NCI-H1694 (cell line): ENCODE data around the gene TMEM51.

Source experiments
- DNase-seq: peaks from one replicate; lab custom pipeline; 2025; lab: John Stamatoyannopoulos, UW

TMEM51 gene

DNA sequence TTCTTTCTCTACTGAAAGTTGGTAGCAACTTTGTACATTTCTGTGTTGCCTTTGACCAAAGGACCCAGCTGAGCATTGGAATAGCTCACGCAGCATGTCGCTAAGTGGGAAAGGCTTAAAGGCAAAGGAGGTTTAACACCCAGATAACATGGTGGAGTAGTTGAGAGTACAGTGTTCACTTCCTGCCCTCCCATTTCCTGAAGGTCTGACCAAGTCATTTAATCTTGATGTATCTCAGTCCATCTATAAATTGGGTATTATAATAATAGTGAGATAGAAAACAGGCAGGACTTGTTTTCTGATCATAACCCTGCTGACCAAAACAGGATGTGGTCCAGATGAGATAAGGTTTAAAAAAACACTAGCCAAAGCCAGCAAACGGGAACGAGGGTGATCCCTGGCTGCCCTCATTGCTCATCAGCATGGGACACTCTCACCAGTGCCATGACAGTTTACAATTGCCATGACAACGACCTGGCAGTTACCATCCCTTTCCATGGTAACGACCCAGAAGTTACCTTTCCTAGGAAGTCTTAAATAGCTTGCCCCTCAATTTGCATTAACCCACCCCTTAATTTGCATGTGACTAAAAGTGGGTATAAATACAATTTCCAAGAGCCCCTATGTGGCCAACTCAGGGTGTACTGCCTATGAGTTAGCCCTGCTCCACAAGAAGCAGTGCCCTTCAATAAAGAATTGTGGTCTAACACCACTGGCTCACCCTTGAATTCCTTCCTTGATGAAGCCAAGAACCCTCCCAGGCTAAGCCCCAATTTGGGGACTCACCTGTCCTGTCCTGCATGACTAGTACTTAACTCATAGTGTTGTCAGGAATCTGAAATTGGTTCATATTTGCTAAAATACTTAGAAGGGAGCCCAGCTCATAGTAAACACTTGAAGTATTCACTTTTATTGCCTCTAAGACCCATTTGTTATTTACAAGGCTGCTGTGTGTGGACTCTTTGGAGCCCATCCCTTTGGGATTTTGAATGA is 65.0 kb downstream of the TMEM51 start:
- no peak for DNase-seq

DNA sequence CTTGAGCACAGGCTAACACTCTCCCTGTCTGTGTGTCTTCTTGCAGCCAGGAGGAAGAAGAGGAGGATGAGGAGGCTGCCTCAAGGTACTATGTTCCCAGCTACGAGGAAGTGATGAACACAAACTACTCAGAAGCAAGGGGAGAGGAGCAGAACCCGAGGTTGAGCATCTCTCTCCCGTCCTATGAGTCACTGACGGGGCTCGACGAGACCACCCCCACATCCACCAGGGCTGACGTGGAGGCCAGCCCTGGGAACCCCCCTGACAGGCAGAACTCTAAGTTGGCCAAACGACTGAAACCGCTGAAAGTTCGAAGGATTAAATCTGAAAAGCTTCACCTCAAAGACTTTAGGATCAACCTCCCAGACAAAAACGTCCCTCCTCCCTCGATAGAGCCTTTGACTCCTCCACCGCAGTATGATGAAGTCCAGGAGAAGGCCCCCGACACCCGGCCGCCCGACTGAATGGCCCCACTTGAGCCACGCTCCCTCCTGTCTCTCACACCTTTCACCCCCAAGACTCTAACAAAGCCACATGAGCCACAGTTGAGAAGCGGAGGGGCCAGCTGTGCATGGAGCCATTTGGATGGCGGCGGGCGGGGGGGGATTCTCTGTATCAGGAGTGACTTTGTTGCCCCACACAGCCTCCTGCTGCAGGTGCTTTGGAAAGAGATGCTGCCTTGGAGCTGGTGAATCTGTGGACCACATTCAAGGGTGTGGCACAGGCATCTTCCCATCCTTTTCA is 65.9 kb downstream of the TMEM51 start:
- no peak for DNase-seq

DNA sequence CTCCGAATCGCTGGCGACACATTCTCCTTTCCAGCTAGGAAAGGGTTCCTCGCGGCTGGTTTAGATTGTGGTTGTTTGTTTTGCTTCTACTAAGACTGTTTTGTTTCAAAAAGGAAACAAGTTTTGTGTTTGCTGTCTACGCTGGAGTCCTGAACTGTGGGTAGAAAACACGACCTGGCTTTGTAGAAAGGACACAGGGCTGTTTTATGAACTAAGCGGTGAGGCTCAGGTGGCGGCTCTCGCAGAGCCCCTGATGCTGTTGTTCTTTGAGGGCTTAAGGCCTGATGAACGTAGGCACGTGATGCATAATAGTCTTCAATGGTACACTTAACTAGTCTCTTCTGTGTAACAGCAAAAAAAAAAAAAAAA is 66.5 kb downstream of the TMEM51 start:
- no peak for DNase-seq

DNA sequence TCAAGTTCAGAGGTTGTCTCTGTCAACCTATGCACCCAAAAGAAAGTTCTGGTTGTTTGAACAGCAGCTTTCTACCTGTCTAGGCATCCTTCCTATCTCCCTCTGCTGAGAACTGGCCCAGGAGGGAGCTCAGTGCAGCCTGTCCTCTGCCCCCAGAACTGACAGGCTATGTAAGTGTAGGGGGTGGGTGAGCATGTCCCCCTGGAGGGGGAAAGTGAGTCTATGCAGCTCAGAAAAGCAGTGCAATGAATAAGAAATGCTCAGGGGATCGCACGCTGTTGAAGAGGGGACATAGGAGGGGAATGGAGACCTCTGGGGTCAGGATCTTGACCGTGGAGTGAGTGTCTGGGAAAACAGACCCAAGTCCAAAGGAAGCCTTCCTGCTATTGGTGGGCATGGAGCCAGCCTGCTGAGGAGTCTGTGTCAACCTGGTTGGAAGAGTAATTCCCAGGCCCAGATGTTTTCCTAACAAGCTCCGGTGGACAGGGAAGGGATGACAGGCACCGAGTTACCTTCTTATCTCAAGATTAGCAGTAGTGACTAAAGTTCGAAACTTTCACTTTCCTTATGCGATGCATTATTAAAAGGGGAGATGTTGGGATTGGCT is 67.4 kb downstream of the TMEM51 start:
- no peak for DNase-seq

DNA sequence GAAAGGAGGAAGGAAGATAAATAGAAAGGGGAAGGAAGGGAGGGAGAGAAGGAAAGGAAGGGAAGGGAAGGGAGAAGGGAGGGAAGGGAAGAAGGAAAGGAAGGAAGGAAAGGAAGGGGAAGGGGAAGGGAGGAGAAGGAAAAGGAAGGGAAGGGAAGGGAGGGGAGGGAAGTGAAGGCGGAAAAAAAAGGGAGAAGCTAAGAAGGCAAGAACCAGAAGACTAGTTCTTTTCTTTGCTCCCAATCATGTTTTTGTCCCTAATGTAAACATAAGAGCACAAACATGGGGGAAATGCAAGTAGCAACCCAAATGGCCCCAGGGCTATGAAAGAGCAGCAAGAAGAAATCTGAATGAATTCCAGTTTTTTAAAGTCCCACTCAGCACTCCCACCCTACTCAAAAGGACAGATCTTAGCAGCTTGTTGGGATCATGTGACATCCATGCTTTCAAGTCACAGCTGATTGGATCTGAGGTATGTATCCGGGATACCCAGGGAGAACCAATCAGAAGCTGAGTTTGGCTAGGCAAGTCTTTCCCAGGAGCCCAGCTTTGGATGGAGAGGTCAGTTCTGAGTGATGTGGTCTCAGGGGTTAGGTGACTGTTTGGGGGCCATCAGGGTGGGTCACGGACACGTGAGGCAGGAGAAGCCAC is 69.2 kb downstream of the TMEM51 start:
- DNase-seq, result no peak

DNA sequence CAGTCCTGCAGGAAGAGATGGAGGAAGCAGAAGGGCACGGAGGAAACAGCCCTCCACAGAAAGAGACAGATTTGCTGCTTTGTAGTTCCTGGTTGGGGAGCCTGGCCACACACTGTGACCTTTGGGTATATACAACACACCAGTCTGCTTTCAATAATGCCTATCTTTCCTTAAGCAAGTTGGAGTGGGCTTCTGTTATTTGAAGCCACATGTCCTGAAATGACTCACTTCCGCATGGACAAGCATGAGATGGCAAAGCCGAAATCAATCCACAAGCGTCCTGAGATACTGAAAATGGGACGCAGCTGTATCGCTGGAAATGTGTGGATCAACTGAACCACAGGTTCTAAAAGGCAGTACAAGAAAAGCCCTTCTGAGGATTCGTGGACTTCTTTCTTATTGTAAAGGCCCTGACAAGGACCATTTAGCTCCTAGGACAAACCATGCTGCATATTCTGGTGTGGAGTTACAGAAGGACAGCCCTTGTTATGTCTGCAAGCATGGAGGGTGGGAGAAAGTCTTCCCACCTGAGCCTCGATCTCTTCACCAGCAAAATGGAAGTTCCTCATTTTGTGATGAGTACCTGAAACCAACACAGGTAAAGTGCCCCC is 70.8 kb downstream of the TMEM51 start:
- DNase-seq, result no peak

DNA sequence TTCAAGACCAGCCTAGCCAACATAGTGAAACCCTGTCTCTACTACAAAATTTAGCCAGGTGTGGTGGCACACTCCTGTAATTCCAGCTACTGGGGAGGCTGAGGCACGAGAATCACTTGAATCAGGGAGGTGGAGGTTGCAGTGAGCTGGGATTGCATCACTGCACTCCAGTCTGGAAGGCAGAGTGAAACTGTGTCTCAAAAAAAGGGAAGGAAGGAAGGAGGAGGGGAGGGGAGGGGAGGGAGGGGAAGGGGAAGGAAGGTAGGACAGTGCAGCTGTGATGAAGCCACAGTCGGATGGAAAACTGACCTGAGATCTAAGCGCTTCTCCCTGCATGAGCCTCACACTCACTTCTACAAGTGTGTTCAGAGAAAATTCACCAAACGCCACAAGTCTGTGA is 71.4 kb downstream of the TMEM51 start:
- DNase-seq, result no peak

DNA sequence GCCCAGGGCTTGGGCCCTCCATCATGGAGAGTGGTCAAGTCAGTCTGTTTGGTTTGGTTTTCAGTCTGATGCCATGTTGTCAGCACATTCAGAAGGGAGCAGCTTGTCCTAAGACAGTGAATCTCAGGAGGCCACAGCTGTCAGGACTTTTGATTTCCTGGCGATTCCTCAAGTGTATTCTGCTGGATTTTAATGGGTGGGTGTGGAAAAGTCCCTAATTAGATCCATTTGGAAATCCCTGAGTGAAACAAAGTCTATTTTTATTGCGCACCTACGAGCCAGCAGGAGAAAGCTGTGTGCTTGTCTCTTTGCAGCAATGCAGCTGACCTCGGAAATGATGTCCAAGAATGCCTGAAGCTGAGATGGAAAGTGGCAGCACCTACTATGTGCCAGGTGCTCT is 71.9 kb downstream of the TMEM51 start:
- no peak for DNase-seq

DNA sequence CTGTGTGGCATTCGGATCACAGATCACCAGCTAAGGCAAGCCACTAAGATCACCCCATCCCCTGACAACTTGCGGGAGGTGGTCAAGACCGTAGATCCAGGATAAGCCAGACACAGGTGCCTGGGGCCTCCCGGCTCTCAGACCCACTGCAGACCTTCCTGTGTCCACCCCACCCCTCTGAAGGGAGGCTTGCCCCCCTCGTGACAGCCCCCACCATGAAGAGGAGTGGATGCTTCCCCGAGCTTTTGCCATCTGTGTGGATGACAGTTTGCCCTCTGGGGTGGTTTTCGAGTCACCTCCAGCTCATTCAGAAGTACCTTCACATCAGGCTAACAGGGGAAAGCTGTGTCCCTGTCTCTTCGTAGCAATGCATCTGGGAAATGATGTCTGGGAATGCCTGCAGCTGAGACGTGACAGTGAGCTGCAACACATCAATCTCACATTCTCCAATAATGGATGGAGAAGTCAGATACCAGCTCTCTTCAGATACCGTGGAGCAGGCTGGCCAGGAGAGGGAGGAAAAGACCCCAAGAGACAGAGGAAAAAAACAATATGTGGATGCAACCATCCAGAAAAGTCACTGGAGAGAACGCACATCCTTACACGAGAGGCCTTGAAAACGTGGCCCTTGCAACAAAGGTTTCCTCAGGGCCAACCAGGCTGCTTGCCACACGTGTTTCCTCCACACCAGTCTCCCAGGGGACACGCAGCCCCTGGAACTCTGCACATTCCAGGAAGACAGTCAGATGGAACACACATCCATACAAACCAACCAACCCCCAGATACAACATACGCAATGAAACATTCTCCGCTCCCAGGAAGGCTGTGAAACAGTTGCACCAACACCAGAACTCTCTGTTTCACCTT is 73.1 kb downstream of the TMEM51 start:
- no peak for DNase-seq

DNA sequence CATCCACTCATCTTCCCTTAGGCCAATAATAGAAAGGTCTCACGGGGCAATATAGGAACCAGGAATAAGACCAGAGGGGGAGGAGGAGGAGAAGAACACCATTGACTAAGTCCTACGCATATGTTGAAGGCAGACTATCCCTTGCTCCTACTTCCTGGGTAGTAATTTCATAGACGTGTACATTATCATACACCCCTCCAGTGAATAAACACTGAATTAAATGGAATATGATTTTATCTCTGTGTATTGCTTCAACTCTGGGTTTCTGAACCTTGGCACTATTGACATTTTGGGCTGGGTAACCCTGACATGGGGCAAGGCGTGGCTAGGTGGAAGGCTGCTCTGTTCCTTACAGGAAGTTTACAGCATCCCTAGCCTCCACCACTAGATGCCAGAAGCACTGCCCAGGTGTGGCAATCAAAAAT is 76.2 kb downstream of the TMEM51 start:
- no peak for DNase-seq

DNA sequence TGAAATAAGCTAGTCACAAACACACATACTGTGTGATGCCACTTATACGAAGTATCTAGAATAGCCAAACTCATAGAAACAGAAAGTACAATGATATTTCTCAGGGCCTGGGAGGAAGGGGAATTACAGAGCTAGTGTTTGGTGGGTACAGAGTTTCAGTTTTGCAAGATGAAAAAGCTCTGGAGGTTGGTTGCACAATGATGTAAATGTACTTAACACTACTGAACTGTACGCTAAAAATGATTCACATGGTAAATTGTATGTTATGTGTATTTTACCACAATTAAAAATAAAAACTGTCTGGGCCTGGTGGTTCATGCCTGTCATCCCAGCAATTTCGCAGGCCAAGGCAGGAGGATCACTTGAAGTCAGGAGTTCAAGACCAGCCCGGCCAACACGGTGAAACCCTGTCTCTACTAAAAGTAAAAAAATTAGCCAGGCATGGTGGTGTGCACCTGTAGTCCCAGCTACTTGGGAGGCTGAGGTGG is 78.2 kb downstream of the TMEM51 start:
- no peak for DNase-seq

DNA sequence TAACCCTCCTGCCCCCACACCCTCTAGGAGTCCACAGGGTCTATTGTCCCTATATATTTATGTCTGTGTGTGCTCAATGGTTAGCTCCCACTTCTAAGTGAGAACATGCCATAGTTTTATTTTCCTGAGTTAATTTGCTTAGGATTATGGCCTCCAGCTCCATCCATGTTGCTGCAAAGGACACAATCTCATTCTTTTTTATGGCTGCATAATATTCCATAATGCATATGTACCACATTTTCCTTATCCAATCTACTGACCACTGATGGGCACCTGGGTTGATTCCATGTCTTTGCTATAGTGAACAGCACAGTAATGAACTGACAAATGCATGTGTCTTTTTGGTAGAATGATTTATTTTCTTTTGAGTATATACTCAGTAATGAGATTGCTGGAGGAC is 80.1 kb downstream of the TMEM51 start:
- DNase-seq, result no peak

DNA sequence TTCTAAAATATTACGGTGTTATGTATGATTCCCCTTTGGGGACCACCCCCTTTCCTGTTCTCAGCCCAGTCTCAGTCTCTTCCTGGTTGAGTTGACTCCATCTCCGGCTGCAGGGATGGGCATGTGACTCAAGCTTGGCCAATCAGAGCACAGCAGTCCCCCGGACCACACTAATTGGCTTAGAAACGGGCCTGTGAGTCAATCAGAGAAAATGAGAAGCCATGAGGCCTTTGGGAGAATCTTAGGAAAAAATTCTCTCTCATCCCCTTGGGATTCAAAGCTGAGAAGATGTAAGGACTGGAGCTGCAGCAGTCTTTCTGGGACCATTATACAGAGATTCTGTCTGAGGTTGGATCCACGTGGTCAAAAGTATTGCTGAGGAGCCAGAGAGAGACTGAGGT is 82.8 kb downstream of the TMEM51 start:
- no peak for DNase-seq

DNA sequence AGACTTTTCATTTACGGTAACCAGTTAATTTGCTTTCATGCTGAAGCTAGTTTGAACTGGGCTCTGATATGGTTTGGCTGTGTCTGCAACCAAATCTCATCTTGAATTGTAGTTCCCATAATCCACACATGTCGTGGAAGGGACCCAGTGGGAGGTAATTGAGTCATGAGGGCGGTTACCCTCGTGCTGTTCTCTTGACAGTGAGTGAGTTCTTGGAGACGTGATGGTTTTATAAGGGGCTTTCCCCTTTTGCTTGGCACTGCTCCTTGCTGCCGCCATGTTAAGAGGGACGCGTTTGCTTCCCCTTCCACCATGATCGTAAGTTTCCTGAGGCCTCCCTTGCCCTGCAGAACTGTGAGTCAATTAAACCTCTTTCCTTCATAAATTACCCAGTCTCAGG is 83.2 kb downstream of the TMEM51 start:
- no peak for DNase-seq

DNA sequence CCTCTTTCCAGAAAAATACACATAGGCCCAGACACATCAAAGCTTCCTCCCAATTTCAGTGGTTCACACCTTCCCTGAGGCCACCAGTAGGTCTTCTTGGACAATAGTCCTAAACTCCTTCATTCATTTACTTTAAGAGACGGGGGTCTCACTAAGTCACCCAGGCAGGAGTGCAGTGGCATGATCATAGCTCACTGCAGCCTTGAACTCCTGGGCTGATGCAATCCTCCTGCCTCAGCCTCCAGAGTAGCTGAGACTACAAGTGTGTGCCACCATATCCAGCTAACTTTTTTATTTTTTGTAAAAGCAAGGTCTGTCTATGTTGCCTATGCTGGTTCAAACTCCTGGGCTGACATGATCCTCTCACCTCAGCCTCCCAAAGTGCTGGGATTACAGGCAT is 85.2 kb downstream of the TMEM51 start:
- no peak for DNase-seq

DNA sequence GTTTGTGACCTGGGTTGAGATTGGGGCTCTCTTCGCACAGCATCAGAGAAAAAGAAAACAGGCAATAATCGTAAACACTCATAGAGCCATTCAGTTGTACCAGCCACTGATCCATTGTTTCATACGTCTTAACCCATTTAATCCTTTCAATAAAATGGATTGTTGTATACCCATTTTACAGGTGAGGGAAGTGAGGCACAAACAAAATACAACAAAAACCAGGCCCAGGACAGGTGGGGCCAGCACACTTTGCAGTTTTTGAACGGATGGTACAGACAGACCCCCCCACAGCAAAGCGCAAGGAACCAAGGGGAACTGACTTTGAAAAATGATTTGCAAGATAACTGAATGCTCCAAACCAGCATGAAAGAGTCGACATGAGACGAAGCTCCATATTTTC is 89.2 kb downstream of the TMEM51 start:
- no peak for DNase-seq

DNA sequence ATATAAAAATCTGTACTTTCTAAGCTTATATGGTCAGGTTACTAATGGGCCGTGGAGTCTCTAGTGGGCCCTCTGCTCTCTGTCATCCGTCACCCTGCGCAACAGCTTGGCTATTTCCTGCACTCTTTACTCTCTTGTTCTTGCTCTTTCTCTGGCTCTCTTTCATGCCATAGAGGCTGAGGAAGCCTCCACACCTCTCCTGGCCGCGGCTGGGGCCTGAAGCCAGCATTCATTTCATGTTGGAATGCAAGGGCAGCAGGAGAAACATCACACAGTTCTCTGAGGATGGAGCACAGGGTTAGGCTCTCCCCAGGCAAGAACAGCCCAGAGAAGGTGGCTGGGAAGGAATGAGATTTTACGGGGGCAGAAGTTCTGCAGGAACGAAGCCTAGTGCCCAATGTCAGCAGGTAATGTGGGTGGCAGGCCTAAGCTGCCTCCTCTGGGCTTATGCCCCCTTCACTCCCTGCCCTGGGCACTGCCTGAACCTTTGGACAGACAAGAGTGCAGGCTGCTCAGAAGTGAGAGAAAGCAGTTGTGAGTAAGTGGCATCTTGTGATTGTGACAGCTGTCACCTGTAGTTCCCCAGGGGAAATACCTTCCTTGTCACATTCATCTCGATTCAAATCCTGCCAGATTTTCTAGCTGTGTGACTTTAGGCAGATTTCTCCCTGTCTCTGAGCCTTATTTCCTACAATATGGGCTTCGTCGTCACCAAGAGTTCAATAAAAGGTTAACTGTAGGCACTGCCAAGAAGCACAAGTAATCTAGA is 89.9 kb downstream of the TMEM51 start:
- DNase-seq, result no peak

DNA sequence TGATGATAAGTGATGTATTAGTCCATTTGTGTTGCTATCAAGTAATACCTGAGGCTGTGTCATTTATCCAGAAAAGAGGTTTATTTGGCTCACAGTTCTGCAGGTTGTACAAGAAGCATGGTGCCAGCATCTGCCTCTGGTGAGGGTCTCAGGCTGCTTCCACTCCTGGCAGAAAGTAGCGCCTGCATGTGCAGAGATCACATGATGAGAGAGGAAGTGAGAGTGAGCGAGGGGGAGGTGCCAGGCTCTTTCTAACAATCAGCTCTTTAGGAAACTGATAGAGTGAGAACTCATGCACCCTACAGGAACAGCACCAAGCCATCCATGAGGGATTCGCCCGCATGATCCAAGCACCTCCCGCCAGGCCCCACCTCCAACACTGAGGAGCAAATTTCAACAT is 91.3 kb downstream of the TMEM51 start:
- no peak for DNase-seq

DNA sequence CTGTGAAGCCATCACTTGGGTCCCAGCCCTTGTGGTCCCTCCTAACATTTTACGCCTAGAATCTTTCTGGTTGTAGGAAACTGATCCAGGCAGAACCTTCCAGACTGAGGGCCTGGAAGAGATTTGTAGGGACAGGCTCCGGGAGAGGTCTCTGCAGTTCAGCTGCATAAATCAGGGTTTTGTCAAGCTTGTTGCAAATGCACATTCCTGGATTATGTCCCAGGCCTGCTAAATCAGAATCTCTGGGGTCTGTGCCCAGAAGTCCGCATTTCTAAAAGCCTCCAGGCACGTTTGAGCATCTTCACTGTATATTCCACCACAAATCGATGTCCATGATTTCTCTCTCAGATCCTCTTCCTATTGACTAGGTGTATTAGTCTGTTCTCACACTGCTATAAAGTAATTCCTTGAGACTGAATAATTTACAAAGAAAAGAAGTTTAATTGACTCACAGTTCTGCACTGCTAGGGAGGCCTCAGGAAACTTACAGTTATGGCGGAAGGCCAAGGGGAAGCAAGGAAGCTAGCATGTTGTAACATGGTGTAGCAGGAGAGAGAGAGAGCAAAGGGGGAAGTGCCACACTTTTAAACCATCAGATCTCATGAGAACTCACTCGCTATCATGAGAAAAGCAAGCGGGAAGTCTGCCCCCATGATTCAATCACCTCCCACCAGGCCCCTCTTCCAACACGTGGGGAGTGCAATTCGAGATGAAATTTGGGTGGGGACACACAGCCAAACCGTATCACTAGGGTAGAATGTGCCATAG is 92.2 kb downstream of the TMEM51 start:
- DNase-seq, result no peak
